ENCODE data around the gene GSK3B. TPM values are rescaled to one million over a fixed set of nuclear protein-coding genes. Genes with fewer than 3 reads are reported as not detected.

Gene GSK3B
- total RNA-seq, 1 donor from 2014 or later = 11.8 TPM

DNA sequence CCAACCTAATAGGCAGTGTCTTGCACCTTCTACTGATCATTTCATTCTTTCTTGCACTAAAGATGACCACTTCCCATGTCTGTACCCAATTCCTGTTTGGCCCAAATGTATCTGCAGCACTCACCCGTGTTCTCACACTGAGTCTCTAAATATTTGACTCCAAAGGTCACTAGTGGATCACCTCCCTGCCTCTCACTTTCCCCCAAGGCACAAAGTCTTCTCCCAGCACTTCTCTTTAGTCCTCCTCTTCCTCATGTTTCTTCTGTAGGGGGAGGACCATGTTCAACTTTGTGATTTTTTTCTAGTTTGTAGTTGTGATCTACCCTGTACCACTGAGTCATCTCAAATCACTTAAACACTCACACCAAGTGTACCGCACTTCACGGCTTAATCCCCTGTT is 298.4 kb downstream of the GSK3B start:
- no peak for DNase-seq (ENCODE audit: low spot score in 2 of 2)
- no peaks in the 10 kb centered on the region for H3K27me3 ChIP-seq
- no peaks in the 10 kb centered on the region for H3K36me3 ChIP-seq
- TF ChIP-seq CTCF (IDR thresholded peaks at IDR 0.05) = no peak
- H3K4me1 ChIP-seq = no peaks in the 10 kb centered on the region
- H3K4me3 ChIP-seq = no peak overlapping the region
- intact Hi-C loops (cut with DNase I) = no loop called here
- H3K27ac ChIP-seq = no peak overlapping the region
- H3K9me3 ChIP-seq = no peaks in the 10 kb centered on the region

- H3K4me3 ChIP-seq = no peak overlapping the region
- no peaks in the 10 kb centered on the region for H3K27me3 ChIP-seq
- H3K36me3 ChIP-seq = no peaks in the 10 kb centered on the region
- no peak for TF ChIP-seq CTCF (IDR thresholded peaks at IDR 0.05)
- DNase-seq (ENCODE audit: low spot score in 2 of 2) = no peak
- no peak overlapping the region for H3K27ac ChIP-seq
- intact Hi-C loops (cut with DNase I) = no loop called here
- no peaks in the 10 kb centered on the region for H3K9me3 ChIP-seq
- no peaks in the 10 kb centered on the region for H3K4me1 ChIP-seq
Measured at GRCh38 chr3:119794971-119795612, 299.2 kb downstream of the GSK3B start.

GRCh38 chr3:119794401-119794800 is 299.8 kb downstream of the GSK3B start:
- no peaks in the 10 kb centered on the region for H3K4me1 ChIP-seq
- H3K4me3 ChIP-seq = no peak overlapping the region
- no peak for DNase-seq (ENCODE audit: low spot score in 2 of 2)
- no peak overlapping the region for H3K27ac ChIP-seq
- intact Hi-C loops (cut with DNase I) = no loop called here
- TF ChIP-seq CTCF (IDR thresholded peaks at IDR 0.05) = no peak
- H3K9me3 ChIP-seq = no peaks in the 10 kb centered on the region
- H3K36me3 ChIP-seq = no peaks in the 10 kb centered on the region
- H3K27me3 ChIP-seq = no peaks in the 10 kb centered on the region

DNA sequence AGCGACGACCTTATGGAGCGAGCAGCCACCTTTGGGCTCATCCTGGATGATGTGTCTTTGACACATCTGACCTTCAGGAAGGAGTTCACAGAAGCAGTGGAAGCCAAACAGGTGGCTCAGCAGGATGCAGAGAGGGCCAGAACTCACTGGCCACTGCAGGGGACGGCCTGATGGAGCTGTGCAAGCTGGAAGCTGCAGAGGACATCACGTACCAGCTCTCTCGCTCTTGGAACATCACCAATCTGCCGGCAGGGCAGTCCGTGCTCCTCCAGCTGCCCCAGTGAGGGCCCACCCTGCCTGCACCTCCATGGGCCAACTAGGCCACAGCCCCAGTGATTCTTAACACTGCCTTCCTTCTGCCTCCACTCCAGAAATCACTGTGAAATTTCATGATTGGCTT is 302.0 kb downstream of the GSK3B start:
- Histone ChIP-seq H3K27ac (no peak overlapping the region), H3K36me3 (no peaks in the 10 kb centered on the region), H3K9me3 (no peaks in the 10 kb centered on the region), H3K4me3 (no peak overlapping the region), H3K27me3 (no peaks in the 10 kb centered on the region), H3K4me1 (no peaks in the 10 kb centered on the region)
- intact Hi-C loops (cut with DNase I) = no loop called here
- no peak for TF ChIP-seq CTCF (IDR thresholded peaks at IDR 0.05)
- no peak for DNase-seq (ENCODE audit: low spot score in 2 of 2)

- intact Hi-C loops (cut with DNase I) = no loop called here
- TF ChIP-seq CTCF (IDR thresholded peaks at IDR 0.05) = no peak
- Histone ChIP-seq H3K4me3 (no peak overlapping the region), H3K4me1 (no peaks in the 10 kb centered on the region), H3K27me3 (no peaks in the 10 kb centered on the region), H3K36me3 (no peaks in the 10 kb centered on the region), H3K9me3 (no peaks in the 10 kb centered on the region), H3K27ac (no peak overlapping the region)
- DNase-seq (ENCODE audit: low spot score in 2 of 2) = no peak
Measured at GRCh38 chr3:119790369-119790768, 303.9 kb downstream of the GSK3B start.

- no peak overlapping the region for H3K4me3 ChIP-seq
- TF ChIP-seq CTCF (IDR thresholded peaks at IDR 0.05) = no peak
- H3K27me3 ChIP-seq = no peaks in the 10 kb centered on the region
- H3K36me3 ChIP-seq = no peaks in the 10 kb centered on the region
- no peaks in the 10 kb centered on the region for H3K4me1 ChIP-seq
- H3K27ac ChIP-seq = no peak overlapping the region
- no peaks in the 10 kb centered on the region for H3K9me3 ChIP-seq
- no peak for DNase-seq (ENCODE audit: low spot score in 2 of 2)
- intact Hi-C loops (cut with DNase I) = no loop called here
Measured at GRCh38 chr3:119786409-119786808, 307.8 kb downstream of the GSK3B start.

All from ascending aorta (tissue), 2 donors.